Uterus (tissue), 4 donors: ENCODE data around the gene TLR6. TPM values are rescaled to one million over a fixed set of nuclear protein-coding genes. Genes with fewer than 3 reads are reported as not detected.

Source experiments
- DNase-seq, 2 donors: peaks; one replicate each; pipeline ENCODE4 v3.0.0-alpha.2; 2019 to 2020
- H3K27ac ChIP-seq, 2 donors: fragments of 200-600 bp; sonication (generic); 1 replicate in 1 of 2; 2 replicates in 1 of 2; pipeline ENCODE4 v1.5.1; 2016 to 2018
- H3K27me3 ChIP-seq, 2 donors: fragments of 200-600 bp; sonication (generic); one replicate each; pipeline ENCODE4 v1.5.1; 2018 to 2019; ENCODE audit warnings: control low read depth in 1 of 2
- H3K36me3 ChIP-seq, 2 donors: fragments of 200-600 bp; sonication (generic); one replicate each; pipeline ENCODE4 v1.5.1; 2019; ENCODE audit warnings: control low read depth in 1 of 2
- H3K4me1 ChIP-seq, 2 donors: fragments of 200-600 bp; sonication (generic); one replicate each; pipeline ENCODE4 v1.5.1; 2018 to 2019; ENCODE audit warnings: control low read depth in 1 of 2
- H3K4me3 ChIP-seq, 2 donors: fragments of 200-600 bp; sonication (generic); 1 replicate in 1 of 2; 2 replicates in 1 of 2; pipeline ENCODE4 v1.5.1; 2018 to 2019; ENCODE audit warnings: mild to moderate bottlenecking in 1 of 2
- H3K9me3 ChIP-seq, 2 donors: fragments of 200-600 bp; sonication (generic); one replicate each; pipeline ENCODE4 v1.5.1; 2019; ENCODE audit warnings: control low read depth in 1 of 2
- POLR2A ChIP-seq, 2 donors: fragments of 450-650 bp; IDR thresholded peaks; one replicate each; pipeline ENCODE4 v1.6.1; 2016; ENCODE audit warnings: antibody characterized with exemption in 2 of 2, mild to moderate bottlenecking in 1 of 2, moderate library complexity in 1 of 2
- intact Hi-C: fragments of 100-400 bp; cut with DNase I; formaldehyde crosslinking; loops from one replicate; pipeline ENCODE4 v1.15.1; 2023; ENCODE audit warnings: low total_unique reads
- microRNA counts, 2 donors: library from miRNA; unstranded; fragments of <30 nt; microRNA quantifications; one replicate each; lab custom pipeline; 2016 to 2017
- microRNA-seq: library from miRNA; unstranded; fragments of <30 nt; microRNA quantifications from one replicate; pipeline ENCODE4, GENCODE V29; 2016; ENCODE audit warnings: borderline microRNAs expressed, borderline replicate concordance
- small RNA-seq: library from RNA; depleted of rRNA; stranded (forward); fragments of <200 nt; gene quantifications from one replicate; pipeline ENCODE3, GENCODE V24; 2016
- total RNA-seq, 4 donors: library from RNA; depleted of rRNA in 3 of 4; stranded (reverse); fragments of >200 nt in 3 of 4; gene quantifications; one replicate each; pipeline versions ENCODE4 v1.1.0 to v1.2.4, GENCODE V29; 2014 to 2023
- TF ChIP-seq, protein P1 (sequence below), 4 experiments: fragments of 200-600 bp in 2 of 4; fragments of 450-650 bp in 2 of 4; sonication (generic) in 2 of 4; IDR thresholded peaks; one replicate each; pipeline ENCODE4 v1.5.1; 2016 to 2019; ENCODE audit warnings: antibody characterized with exemption in 4 of 4, mild to moderate bottlenecking in 2 of 4, moderate library complexity in 1 of 4
- donor health status: DM: yes; HTN: yes; CAD: no.

Gene TLR6
- total RNA-seq, 4 donors from 2014 or later, result 1.5 to 10.0 (median 4.4) TPM

DNA sequence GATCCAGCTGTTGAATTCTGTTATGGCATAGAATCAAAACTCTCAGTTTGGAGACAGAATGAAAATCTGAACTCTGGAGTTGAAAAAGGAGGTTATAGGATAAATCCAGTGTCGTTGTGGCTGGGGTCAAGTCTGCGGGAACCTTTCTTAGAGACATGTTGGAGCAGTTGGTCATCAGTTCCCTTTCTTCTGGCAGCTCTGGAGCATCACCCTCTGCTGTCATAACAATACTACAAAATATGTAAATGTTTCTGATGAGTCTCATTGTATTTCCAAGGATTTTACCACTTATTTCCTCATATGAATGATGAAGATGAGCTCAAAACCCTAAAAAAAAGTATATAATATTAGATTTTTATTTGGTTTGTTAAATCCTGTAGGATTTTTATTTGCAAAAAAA lies 81.3 kb downstream of the TLR6 start:
- intact Hi-C loops, result no loop called here
- Histone ChIP-seq H3K27ac (no peak overlapping the region), H3K4me3 (no peak overlapping the region), H3K9me3 (no peaks in the 10 kb centered on the region), H3K36me3 (no peaks in the 10 kb centered on the region), H3K27me3 (no peaks in the 10 kb centered on the region), H3K4me1 (no peaks in the 10 kb centered on the region)
- TF ChIP-seq, protein P1, sequence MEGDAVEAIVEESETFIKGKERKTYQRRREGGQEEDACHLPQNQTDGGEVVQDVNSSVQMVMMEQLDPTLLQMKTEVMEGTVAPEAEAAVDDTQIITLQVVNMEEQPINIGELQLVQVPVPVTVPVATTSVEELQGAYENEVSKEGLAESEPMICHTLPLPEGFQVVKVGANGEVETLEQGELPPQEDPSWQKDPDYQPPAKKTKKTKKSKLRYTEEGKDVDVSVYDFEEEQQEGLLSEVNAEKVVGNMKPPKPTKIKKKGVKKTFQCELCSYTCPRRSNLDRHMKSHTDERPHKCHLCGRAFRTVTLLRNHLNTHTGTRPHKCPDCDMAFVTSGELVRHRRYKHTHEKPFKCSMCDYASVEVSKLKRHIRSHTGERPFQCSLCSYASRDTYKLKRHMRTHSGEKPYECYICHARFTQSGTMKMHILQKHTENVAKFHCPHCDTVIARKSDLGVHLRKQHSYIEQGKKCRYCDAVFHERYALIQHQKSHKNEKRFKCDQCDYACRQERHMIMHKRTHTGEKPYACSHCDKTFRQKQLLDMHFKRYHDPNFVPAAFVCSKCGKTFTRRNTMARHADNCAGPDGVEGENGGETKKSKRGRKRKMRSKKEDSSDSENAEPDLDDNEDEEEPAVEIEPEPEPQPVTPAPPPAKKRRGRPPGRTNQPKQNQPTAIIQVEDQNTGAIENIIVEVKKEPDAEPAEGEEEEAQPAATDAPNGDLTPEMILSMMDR (IDR thresholded peaks at IDR 0.05), result no peak
- no peak for TF ChIP-seq POLR2A (IDR thresholded peaks at IDR 0.05)
- no peak for DNase-seq

DNA sequence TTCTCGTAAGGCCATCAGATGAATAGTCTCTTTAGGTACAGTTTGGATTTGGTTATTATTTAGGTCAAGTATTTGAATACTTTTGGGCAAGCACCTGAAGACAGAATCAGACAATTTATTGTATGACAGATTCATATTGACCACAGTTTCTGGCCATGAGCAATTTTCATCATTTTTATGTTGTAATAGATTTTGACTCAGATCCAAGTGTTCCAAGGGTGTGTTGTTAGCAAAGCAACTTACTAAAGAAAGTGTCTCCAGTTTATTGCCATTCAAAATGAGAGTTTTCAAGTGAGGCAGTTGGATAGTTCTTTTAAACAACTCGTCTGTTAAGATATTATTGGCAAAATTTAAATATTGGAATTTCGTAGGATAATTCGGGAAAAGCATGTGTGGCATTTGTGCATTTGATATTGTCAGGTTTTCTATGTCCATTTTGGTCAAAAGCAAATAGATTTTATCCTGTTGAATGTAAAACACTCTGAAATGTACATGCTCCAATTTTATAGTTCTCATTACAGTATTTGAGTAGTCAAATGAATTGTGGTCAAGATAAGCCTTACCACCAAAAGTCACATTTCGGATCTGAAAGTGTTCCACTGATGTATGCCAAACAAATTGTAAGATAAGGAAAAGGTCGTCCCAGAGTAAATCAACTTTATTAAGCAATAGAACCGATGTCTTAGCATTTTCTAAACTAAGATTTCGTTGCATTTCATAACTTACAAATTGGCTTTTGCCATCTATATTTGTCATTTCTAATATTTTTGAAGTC lies 82.2 kb downstream of the TLR6 start:
- H3K36me3 ChIP-seq, result no peaks in the 10 kb centered on the region
- no peak overlapping the region for H3K27ac ChIP-seq
- H3K4me3 ChIP-seq, result no peak overlapping the region
- intact Hi-C loops, result no loop called here
- no peak for DNase-seq
- no peaks in the 10 kb centered on the region for H3K27me3 ChIP-seq
- no peaks in the 10 kb centered on the region for H3K9me3 ChIP-seq
- no peaks in the 10 kb centered on the region for H3K4me1 ChIP-seq
- TF ChIP-seq POLR2A (IDR thresholded peaks at IDR 0.05), result no peak
- TF ChIP-seq, protein P1 (IDR thresholded peaks at IDR 0.05), result no peak

MicroRNAs encoded within 50 kb of the gene (microRNA counts, 767-probe panel; counts per million panel counts)
- 5,501 to 7,686 counts per million in 2 donors for microRNA hsa-miR-574-3p (lab: Ali Mortazavi, UCI)
- microRNA hsa-miR-574-5p (lab: Ali Mortazavi, UCI), result 4,369 to 5,998 counts per million in 2 donors

Small RNAs within 50 kb of the gene (microRNA-seq; reads per million reads assigned to microRNA genes)
- 1,644 reads per million, percentile 85 among the genes with 10 or more reads in this experiment for gene MIR574

Small RNAs within 50 kb of the gene (small RNA-seq; reads per million reads assigned to genes)
- 6.4 reads per million, percentile 88 among the genes with 10 or more reads in this experiment for gene MIR574

Other genes with a start within 250 kb of the TLR6 start
- gene KLF3, start 192.6 kb downstream of the TLR6 start, total RNA-seq, result 10 to 100 TPM; 13.8 to 69.0 (median 41.2) TPM
- 1 to 10 TPM in 1 of 4 donors, not detected in 3; 2.0 TPM for gene TLR10, start 73.8 kb downstream of the TLR6 start, total RNA-seq
- gene TLR1, start 52.0 kb downstream of the TLR6 start, total RNA-seq, result 10 to 100 TPM in 3 of 4 donors, 1 to 10 TPM in 1; 6.1 to 32.3 (median 20.4) TPM
- 100 to 1,000 TPM in 1 of 4 donors, 10 to 100 TPM in 3; 41.2 to 273 (median 52.7) TPM for gene FAM114A1, start 11.0 kb upstream of the TLR6 start, total RNA-seq
- gene TMEM156, start 175.6 kb upstream of the TLR6 start, total RNA-seq, result under 1 TPM in 2 of 4 donors, not detected in 2; 0.37 to 0.41 TPM
- gene KLHL5, start 205.4 kb upstream of the TLR6 start, total RNA-seq, result 10 to 100 TPM; 15.4 to 52.0 (median 33.2) TPM